Testis (tissue), 3 donors: ENCODE measurements around the gene ZGLP1. TPM values are rescaled to one million over a fixed set of nuclear protein-coding genes. Genes with fewer than 3 reads are reported as not detected.
A peak's percentile ranks its signal among the peaks of the same experiment; 100 is the strongest.

ENCODE experiments used
- DNase-seq: peaks from one replicate; pipeline ENCODE4 v3.0.0-alpha.2; 2019
- H3K27ac ChIP-seq, 2 donors: fragments of 200-600 bp; sonication (generic); one replicate each; pipeline ENCODE4 v1.5.1; 2019
- H3K27me3 ChIP-seq: fragments of 200-600 bp; sonication (generic); one replicate; pipeline ENCODE4 v1.5.1; 2019
- H3K36me3 ChIP-seq: fragments of 200-600 bp; sonication (generic); one replicate; pipeline ENCODE4 v1.5.1; 2017; ENCODE audit warnings: low read depth; ENCODE audit errors: missing control alignments
- H3K4me1 ChIP-seq: fragments of 200-600 bp; sonication (generic); one replicate; pipeline ENCODE4 v1.5.1; 2019
- H3K4me3 ChIP-seq, 2 donors: fragments of 200-600 bp; sonication (generic); one replicate each; pipeline ENCODE4 v1.5.1; 2017 to 2019
- H3K9me3 ChIP-seq: fragments of 200-600 bp; sonication (generic); one replicate; pipeline ENCODE4 v1.5.1; 2017
- CTCF ChIP-seq, 3 experiments: fragments of 450-650 bp in 2 of 3; fragments of 200-600 bp in 1 of 3; sonication (generic) in 1 of 3; IDR thresholded peaks; one replicate each; pipeline ENCODE4 v1.5.1; 2016 to 2019; ENCODE audit warnings: antibody characterized with exemption in 3 of 3, mild to moderate bottlenecking in 2 of 3, moderate library complexity in 1 of 3
- POLR2A ChIP-seq: fragments of 450-650 bp; IDR thresholded peaks from one replicate; pipeline ENCODE4 v1.6.1; 2017; ENCODE audit warnings: antibody characterized with exemption, mild to moderate bottlenecking, moderate library complexity
- WGBS, 2 donors: methylation state at CpG; one replicate each; pipeline ENCODE4 v1.1.5; 2018; 5-methylcytosine and 5-hydroxymethylcytosine counted together
- intact Hi-C: fragments of 100-400 bp; cut with DNase I; formaldehyde crosslinking; loops from one replicate; pipeline ENCODE4 v1.15.1; 2023; ENCODE audit warnings: low total_unique reads
- polyA plus RNA-seq: library from polyadenylated mRNA; stranded (reverse); fragments of 350-450 nt; fragmentation: Illumina TruSeq; extraction: RNeasy Lipid Tissue Mini Kit (QIAGEN cat#74804); gene quantifications from one replicate; pipeline ENCODE4 v1.2.3, GENCODE V29; 2014; ENCODE audit warnings: low read depth, low replicate concordance; ENCODE audit not compliant: insufficient read depth
- total RNA-seq, 2 donors: library from RNA; depleted of rRNA; stranded (reverse); fragments of >200 nt; gene quantifications; one replicate each; pipeline ENCODE4 v1.2.3, GENCODE V29; 2016

ZGLP1 gene
- total and polyA plus RNA-seq, 3 donors from 2014 or later, result 10.5 to 22.1 (median 12.8) TPM

- H3K27me3 ChIP-seq, result no peaks in the 10 kb centered on the region
- no peak overlapping the region for H3K4me3 ChIP-seq
- no peaks in the 10 kb centered on the region for H3K9me3 ChIP-seq
- no peak for DNase-seq
- H3K36me3 ChIP-seq, result no peaks in the 10 kb centered on the region
- intact Hi-C loops, result no loop called here
- TF ChIP-seq POLR2A (no peak), CTCF (IDR thresholded peaks at IDR 0.05) (no peak)
- no peak overlapping the region for H3K27ac ChIP-seq
- no peaks in the 10 kb centered on the region for H3K4me1 ChIP-seq
- WGBS, 2 donors, result 78 to 80% methylated on average over 7 of the region's 7 CpGs
These were observed 46.8 kb downstream of the ZGLP1 start for GRCh38 chr19:10262771-10263170.

GRCh38 chr19:10260141-10260584, 49.5 kb downstream of the ZGLP1 start:
- no peaks in the 10 kb centered on the region for H3K27me3 ChIP-seq
- DNase-seq, result no peak
- no peak for TF ChIP-seq CTCF (IDR thresholded peaks at IDR 0.05)
- no peak for TF ChIP-seq POLR2A
- H3K36me3 ChIP-seq, result no peaks in the 10 kb centered on the region
- intact Hi-C loops, result no loop called here
- no peaks in the 10 kb centered on the region for H3K4me1 ChIP-seq
- no peak overlapping the region for H3K4me3 ChIP-seq
- no peak overlapping the region for H3K27ac ChIP-seq
- H3K9me3 ChIP-seq, result no peaks in the 10 kb centered on the region
- 81% methylated on average over 8 of the region's 8 CpGs for WGBS, 2 donors

GRCh38 chr19:10259162-10259905, 50.3 kb downstream of the ZGLP1 start:
- Histone ChIP-seq H3K4me3 (no peak overlapping the region), H3K4me1 (no peaks in the 10 kb centered on the region), H3K9me3 (no peaks in the 10 kb centered on the region), H3K36me3 (no peaks in the 10 kb centered on the region), H3K27ac (no peak overlapping the region), H3K27me3 (no peaks in the 10 kb centered on the region)
- whole genome bisulfite sequencing, 2 donors, result 67 to 76% methylated on average over 17 to 30 of the region's 32 CpGs
- TF ChIP-seq CTCF (IDR thresholded peaks at IDR 0.05) (peak in 2 of 3 experiments; percentile 34 to 61), POLR2A (no peak)
- intact Hi-C loops, result loop anchor here (5.0 kb wide), 1 partner anchor 133 kb away; no protein-coding TSS in a partner anchor
- DNase-seq, result peak; percentile 93

- no peaks in the 10 kb centered on the region for H3K4me1 ChIP-seq
- no peaks in the 10 kb centered on the region for H3K36me3 ChIP-seq
- no peaks in the 10 kb centered on the region for H3K27me3 ChIP-seq
- no peak overlapping the region for H3K27ac ChIP-seq
- no peaks in the 10 kb centered on the region for H3K9me3 ChIP-seq
- no peak overlapping the region for H3K4me3 ChIP-seq
- intact Hi-C loops, result loop anchor here (5.0 kb wide), 1 partner anchor 134 kb away; no protein-coding TSS in a partner anchor
- 95% methylated on average over 10 to 18 of the region's 18 CpGs for WGBS, 2 donors
- DNase-seq, result no peak
- TF ChIP-seq CTCF (IDR thresholded peaks at IDR 0.05) (no peak), POLR2A (no peak)
These were observed 51.4 kb downstream of the ZGLP1 start for GRCh38 chr19:10258080-10258710.
